ENCODE results near the gene A3GALT2.
"Not testable (repeated sequence)": the region's sequence is repeated elsewhere in the genome, so short reads cannot be mapped to it uniquely, and the experiment has no call there.

The A3GALT2 gene

DNA sequence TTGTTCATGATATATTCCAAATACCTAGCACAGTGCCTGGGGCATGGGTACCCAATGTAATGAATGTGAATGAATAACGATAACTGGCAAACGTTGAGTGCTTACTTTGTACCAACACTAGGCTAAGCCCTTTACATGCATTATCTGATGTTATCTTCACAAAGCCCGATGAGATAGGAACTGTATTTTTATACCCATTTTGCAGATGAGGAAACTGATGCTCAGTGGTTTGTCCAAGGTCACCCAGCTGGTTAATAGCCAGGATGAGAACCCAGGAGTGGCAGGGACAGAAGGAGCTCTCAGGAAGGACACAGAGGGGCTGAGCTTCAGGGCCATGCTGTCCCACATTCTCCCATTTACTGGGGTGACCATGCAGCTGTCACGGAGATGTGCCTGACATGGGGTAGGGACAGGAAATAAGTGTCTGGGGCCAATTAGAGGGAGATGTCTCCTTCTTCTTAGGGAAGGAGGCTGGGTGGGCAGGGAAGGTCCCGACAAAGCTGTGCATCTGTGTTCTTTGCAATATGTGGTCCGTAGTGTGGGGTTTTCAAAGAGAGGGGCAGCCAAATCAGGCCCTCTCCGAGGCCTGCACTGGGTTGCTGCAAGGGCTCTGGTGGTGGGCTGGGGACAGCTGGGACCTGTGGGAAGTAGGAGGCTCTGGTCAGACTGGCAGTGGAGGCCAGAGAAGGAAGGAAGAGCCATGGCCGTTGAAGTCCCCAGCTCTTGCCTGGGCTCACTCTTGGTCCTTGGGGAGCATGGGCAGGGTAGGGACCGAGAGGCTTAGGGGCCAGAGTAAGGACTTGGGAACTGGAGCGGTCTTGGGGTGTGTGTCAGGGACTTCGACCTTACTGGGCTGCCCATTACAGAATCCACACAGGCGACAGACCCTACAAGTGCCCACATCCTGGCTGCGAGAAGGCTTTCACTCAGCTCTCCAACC, 26.6 kb downstream of the A3GALT2 start:
- no peak for DNase-seq (ENCODE audit: low read depth, low spot score)
- Histone ChIP-seq H3K36me3 (ENCODE audit: insufficient read depth, insufficient read length, low read length) (peaks cover 67% of the 10 kb centered on the region), H3K9me3 (ENCODE audit: insufficient read depth, low read length) (no peaks in the 10 kb centered on the region), H3K9ac (ENCODE audit: insufficient read length, low read depth) (no peak overlapping the region), H3K4me3 (ENCODE audit: insufficient read length, low read depth) (no peak overlapping the region), H3K27me3 (ENCODE audit: insufficient read depth, insufficient read length) (no peaks in the 10 kb centered on the region), H3K4me1 (ENCODE audit: insufficient read depth, insufficient read length) (peaks cover 8% of the 10 kb centered on the region)
- TF ChIP-seq ZNF274 (IDR thresholded peaks at IDR 0.05; ENCODE audit: low read depth, low read length), result no peak
- TF ChIP-seq SUZ12 (IDR thresholded peaks at IDR 0.05; ENCODE audit: extremely low read depth, insufficient read depth, insufficient read length), result no peak
- no peak for TF ChIP-seq YY1 (IDR thresholded peaks at IDR 0.05; ENCODE audit: insufficient read depth, insufficient read length)

DNA sequence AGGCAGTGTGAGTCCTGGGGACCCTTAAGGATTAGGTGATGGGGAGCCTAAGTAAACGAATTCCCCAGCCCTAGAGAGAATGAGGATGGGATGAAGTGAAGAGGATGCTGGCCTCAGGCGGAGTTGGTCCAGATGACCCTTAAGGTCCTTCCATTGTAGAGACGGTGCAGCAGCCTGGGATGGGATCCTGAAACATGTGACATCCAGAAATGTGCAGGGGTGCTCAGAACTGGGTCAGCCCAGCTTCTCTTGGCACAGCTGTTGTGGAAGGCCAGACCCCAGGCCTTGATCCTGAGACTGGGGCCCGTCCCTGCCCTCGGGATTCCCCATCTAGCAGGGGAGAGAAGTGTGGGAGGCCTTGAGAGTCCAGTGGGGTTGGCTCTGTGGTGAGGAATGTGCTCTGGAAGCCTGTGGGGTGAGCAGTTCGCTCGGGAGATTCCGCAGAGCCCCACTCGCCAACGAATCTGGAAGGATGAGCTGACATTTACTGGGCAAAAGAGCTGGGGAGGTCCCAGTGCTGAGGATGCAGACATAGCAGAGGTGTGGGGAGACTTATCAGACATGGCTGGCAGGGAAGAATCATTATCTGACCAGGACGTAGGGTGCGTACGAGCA, 28.1 kb downstream of the A3GALT2 start:
- peaks cover 63% of the 10 kb centered on the region for H3K36me3 ChIP-seq (ENCODE audit: insufficient read depth, insufficient read length, low read length)
- TF ChIP-seq ZNF274 (IDR thresholded peaks at IDR 0.05; ENCODE audit: low read depth, low read length) (no peak), YY1 (IDR thresholded peaks at IDR 0.05; ENCODE audit: insufficient read depth, insufficient read length) (no peak), SUZ12 (IDR thresholded peaks at IDR 0.05; ENCODE audit: extremely low read depth, insufficient read depth, insufficient read length) (no peak)
- no peaks in the 10 kb centered on the region for H3K27me3 ChIP-seq (ENCODE audit: insufficient read depth, insufficient read length)
- DNase-seq (ENCODE audit: low read depth, low spot score), result no peak
- H3K9me3 ChIP-seq (ENCODE audit: insufficient read depth, low read length), result no peaks in the 10 kb centered on the region
- no peak overlapping the region for H3K4me3 ChIP-seq (ENCODE audit: insufficient read length, low read depth)
- peaks cover 7% of the 10 kb centered on the region for H3K4me1 ChIP-seq (ENCODE audit: insufficient read depth, insufficient read length)
- no peak overlapping the region for H3K9ac ChIP-seq (ENCODE audit: insufficient read length, low read depth)

DNA sequence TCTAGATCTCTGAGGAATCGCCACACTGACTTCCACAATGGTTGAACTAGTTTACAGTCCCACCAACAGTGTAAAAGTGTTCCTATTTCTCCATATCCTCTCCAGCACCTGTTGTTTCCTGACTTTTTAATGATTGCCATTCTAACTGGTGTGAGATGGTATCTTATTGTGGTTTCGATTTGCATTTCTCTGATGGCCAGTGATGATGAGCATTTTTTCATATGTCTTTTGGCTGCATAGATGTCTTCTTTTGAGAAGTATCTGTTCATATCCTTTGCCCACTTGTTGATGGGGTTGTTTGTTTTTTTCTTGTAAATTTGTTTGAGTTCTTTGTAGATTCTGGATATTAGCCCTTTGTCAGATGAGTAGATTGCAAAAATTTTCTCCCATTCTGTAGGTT, 30.3 kb downstream of the A3GALT2 start:
- H3K36me3 ChIP-seq (ENCODE audit: insufficient read depth, insufficient read length, low read length), result peaks cover 50% of the 10 kb centered on the region
- H3K4me3 ChIP-seq (ENCODE audit: insufficient read length, low read depth); H3K9ac ChIP-seq (ENCODE audit: insufficient read length, low read depth); H3K27me3 ChIP-seq (ENCODE audit: insufficient read depth, insufficient read length); DNase-seq (ENCODE audit: low read depth, low spot score); H3K4me1 ChIP-seq (ENCODE audit: insufficient read depth, insufficient read length); H3K9me3 ChIP-seq (ENCODE audit: insufficient read depth, low read length): not testable (repeated sequence)

DNA sequence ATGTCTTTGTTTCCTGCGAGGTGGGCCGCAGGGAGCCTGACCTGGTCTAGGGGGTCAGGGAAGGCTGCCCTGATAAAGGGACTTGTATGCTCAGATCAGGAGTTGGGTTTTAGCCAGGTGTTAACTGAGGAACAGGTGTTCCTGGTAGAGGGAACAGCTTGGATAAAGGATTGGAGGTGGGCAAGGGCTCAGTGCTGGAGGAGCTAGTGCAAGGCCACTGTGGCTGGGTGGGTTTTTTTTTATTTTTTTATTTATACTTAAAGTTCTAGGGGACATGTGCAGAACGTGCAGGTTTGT, 31.1 kb downstream of the A3GALT2 start:
- Histone ChIP-seq H3K9me3 (ENCODE audit: insufficient read depth, low read length) (no peaks in the 10 kb centered on the region), H3K4me3 (ENCODE audit: insufficient read length, low read depth) (no peak overlapping the region), H3K27me3 (ENCODE audit: insufficient read depth, insufficient read length) (no peaks in the 10 kb centered on the region), H3K4me1 (ENCODE audit: insufficient read depth, insufficient read length) (peaks cover 3% of the 10 kb centered on the region), H3K36me3 (ENCODE audit: insufficient read depth, insufficient read length, low read length) (peaks cover 50% of the 10 kb centered on the region), H3K9ac (ENCODE audit: insufficient read length, low read depth) (no peak overlapping the region)
- DNase-seq (ENCODE audit: low read depth, low spot score), result no peak
- TF ChIP-seq ZNF274 (IDR thresholded peaks at IDR 0.05; ENCODE audit: low read depth, low read length) (no peak), SUZ12 (IDR thresholded peaks at IDR 0.05; ENCODE audit: extremely low read depth, insufficient read depth, insufficient read length) (no peak), YY1 (IDR thresholded peaks at IDR 0.05; ENCODE audit: insufficient read depth, insufficient read length) (no peak)

DNA sequence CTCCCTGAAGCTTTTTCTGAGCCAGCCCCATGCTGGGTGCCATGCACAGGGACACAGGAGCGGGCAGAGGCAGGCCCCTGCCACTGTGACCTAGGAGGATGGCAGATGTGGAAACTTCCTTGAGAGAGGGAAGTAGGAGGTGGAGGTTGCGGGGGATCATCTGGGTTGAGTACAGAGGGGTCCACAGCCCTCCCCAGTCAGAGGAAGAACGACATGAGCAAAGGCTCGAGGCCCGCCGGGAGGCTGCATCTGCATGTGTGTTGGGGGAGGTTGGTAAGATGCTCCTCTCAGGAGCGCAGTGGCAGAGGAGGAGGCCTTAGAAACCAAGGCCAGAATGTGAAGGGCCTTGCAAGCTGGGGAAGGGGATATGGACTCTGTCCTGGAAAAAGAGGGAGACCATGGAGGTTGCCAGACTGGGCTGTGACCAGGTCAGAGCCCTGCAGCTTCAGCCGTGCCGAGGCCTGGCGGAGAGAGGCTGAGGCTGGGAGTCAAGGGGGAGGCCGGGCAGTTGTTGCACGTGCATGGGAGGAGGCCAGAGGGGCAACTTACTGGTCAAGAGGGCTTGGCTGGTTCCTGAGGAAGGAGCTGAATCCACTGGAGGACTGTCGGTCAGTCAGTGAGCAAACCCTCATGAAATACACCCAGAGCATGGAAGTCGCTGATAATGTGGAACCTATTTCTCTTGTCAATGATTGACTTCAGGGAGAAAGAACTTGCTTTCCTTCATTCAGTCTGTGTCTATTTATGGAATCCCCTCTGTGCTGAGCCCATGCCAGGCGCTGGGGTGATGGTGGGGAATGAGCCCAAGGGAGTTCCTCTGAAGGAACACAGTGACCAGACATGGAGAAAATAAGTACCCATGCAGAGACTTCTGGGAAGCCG, 31.7 kb downstream of the A3GALT2 start:
- no peaks in the 10 kb centered on the region for H3K27me3 ChIP-seq (ENCODE audit: insufficient read depth, insufficient read length)
- H3K36me3 ChIP-seq (ENCODE audit: insufficient read depth, insufficient read length, low read length), result peaks cover 49% of the 10 kb centered on the region
- H3K4me1 ChIP-seq (ENCODE audit: insufficient read depth, insufficient read length), result peaks cover 3% of the 10 kb centered on the region
- H3K9me3 ChIP-seq (ENCODE audit: insufficient read depth, low read length), result no peaks in the 10 kb centered on the region
- TF ChIP-seq YY1 (IDR thresholded peaks at IDR 0.05; ENCODE audit: insufficient read depth, insufficient read length) (no peak), SUZ12 (IDR thresholded peaks at IDR 0.05; ENCODE audit: extremely low read depth, insufficient read depth, insufficient read length) (no peak), ZNF274 (IDR thresholded peaks at IDR 0.05; ENCODE audit: low read depth, low read length) (no peak)
- H3K9ac ChIP-seq (ENCODE audit: insufficient read length, low read depth), result no peak overlapping the region
- no peak for DNase-seq (ENCODE audit: low read depth, low spot score)
- H3K4me3 ChIP-seq (ENCODE audit: insufficient read length, low read depth), result no peak overlapping the region

DNA sequence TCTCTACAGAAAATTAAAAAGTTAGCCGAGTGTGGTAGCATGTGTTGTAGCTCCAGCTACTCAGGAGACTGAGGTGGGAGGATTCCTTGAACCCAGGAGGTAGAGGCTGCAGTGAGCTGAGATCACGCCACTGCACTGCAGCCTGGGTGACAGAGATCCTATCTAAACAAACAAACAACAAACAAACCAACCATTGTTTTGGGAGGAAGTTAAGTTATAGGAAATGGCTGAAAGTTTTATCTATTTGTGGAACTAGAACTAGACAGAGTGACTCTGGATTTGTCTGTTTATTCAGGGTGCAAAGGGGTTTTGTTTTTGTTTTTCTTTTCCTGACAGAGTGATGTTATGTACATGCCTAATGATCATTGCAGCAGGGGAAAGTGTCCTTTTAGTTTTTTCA, 33.6 kb downstream of the A3GALT2 start:
- TF ChIP-seq SUZ12 (IDR thresholded peaks at IDR 0.05; ENCODE audit: extremely low read depth, insufficient read depth, insufficient read length) (no peak), ZNF274 (IDR thresholded peaks at IDR 0.05; ENCODE audit: low read depth, low read length) (no peak), YY1 (IDR thresholded peaks at IDR 0.05; ENCODE audit: insufficient read depth, insufficient read length) (no peak)
- Histone ChIP-seq H3K4me1 (ENCODE audit: insufficient read depth, insufficient read length) (peaks cover 3% of the 10 kb centered on the region), H3K27me3 (ENCODE audit: insufficient read depth, insufficient read length) (no peaks in the 10 kb centered on the region), H3K9me3 (ENCODE audit: insufficient read depth, low read length) (no peaks in the 10 kb centered on the region), H3K9ac (ENCODE audit: insufficient read length, low read depth) (no peak overlapping the region), H3K36me3 (ENCODE audit: insufficient read depth, insufficient read length, low read length) (peaks cover 51% of the 10 kb centered on the region), H3K4me3 (ENCODE audit: insufficient read length, low read depth) (no peak overlapping the region)
- no peak for DNase-seq (ENCODE audit: low read depth, low spot score)

Measured in NT2/D1 (cell line).